CD14-positive monocyte (primary cell): Measurements from ENCODE around the gene CRADD. TPM values are rescaled to one million over a fixed set of nuclear protein-coding genes. Genes with fewer than 3 reads are reported as not detected.

Source experiments
- DNase-seq, 3 donors: peaks; one replicate each; pipeline ENCODE4 v3.0.0-alpha.2; 2011 to 2022
- H2AFZ ChIP-seq: 2 replicates; pipeline ENCODE4 v1.6.0; 2012; ENCODE audit warnings: mild to moderate bottlenecking, low read depth, low read length, inconsistent platforms; ENCODE audit not compliant: insufficient read depth, poor library complexity, severe bottlenecking
- H3K27ac ChIP-seq, 2 donors: 1 replicate in 1 of 2; 2 replicates in 1 of 2; pipeline ENCODE4 v1.5.1; 2012 to 2013; ENCODE audit warnings: low read length in 2 of 2, control low read depth in 1 of 2, inconsistent platforms in 1 of 2, low read depth in 1 of 2, mild to moderate bottlenecking in 1 of 2
- H3K27me3 ChIP-seq, 2 donors: one replicate each; pipeline versions ENCODE4 v1.6.0 to v1.6.1; 2011 to 2013; ENCODE audit warnings: low read length in 2 of 2; ENCODE audit not compliant: control insufficient read depth in 2 of 2, insufficient read depth in 2 of 2
- H3K36me3 ChIP-seq, 2 donors: replicated peaks in 1 of 2; 1 replicate in 1 of 2; 2 replicates in 1 of 2; pipeline versions ENCODE4 v1.5.1 to v1.6.1; 2012 to 2013; ENCODE audit warnings: low read length in 2 of 2, control low read depth in 1 of 2, inconsistent platforms in 1 of 2, mild to moderate bottlenecking in 1 of 2; ENCODE audit not compliant: insufficient read depth in 2 of 2, control insufficient read depth in 1 of 2
- H3K4me1 ChIP-seq, 2 donors: 1 replicate in 1 of 2; 2 replicates in 1 of 2; pipeline versions ENCODE4 v1.5.1 to v1.6.1; 2012 to 2013; ENCODE audit warnings: low read length in 2 of 2, control low read depth in 1 of 2, inconsistent platforms in 1 of 2, mild to moderate bottlenecking in 1 of 2, moderate library complexity in 1 of 2; ENCODE audit not compliant: insufficient read depth in 2 of 2, control insufficient read depth in 1 of 2
- H3K4me2 ChIP-seq: replicated peaks from 2 replicates; pipeline ENCODE3; 2012; ENCODE audit warnings: low read length, moderate library complexity, mild to moderate bottlenecking; ENCODE audit not compliant: poor library complexity, severe bottlenecking; ENCODE audit errors: extremely low read depth
- H3K4me3 ChIP-seq, 3 experiments: fragments of 200-600 bp in 1 of 3; sonication (generic) in 1 of 3; replicated peaks in 1 of 3; 1 replicate in 2 of 3; 2 replicates in 1 of 3; pipeline ENCODE4 v1.5.1; 2011 to 2013; ENCODE audit warnings: low read length in 3 of 3, mild to moderate bottlenecking in 3 of 3, control low read depth in 2 of 3, low read depth in 2 of 3, inconsistent platforms in 1 of 3, moderate library complexity in 1 of 3
- H3K79me2 ChIP-seq: 2 replicates; pipeline ENCODE4 v1.6.0; 2012; ENCODE audit warnings: mild to moderate bottlenecking, control low read depth, inconsistent platforms, low read length, moderate library complexity; ENCODE audit not compliant: insufficient read depth
- H3K9ac ChIP-seq: 2 replicates; pipeline ENCODE4 v1.6.0; 2017; ENCODE audit warnings: low read length, mild to moderate bottlenecking; ENCODE audit not compliant: insufficient read depth, poor library complexity, severe bottlenecking
- H3K9me3 ChIP-seq, 2 donors: replicated peaks in 1 of 2; 1 replicate in 1 of 2; 2 replicates in 1 of 2; pipeline versions ENCODE4 v1.5.1 to v1.6.1; 2012 to 2013; ENCODE audit warnings: low read length in 2 of 2, control low read depth in 1 of 2; ENCODE audit not compliant: control insufficient read depth in 1 of 2, insufficient read depth in 1 of 2
- H4K20me1 ChIP-seq: 2 replicates; pipeline ENCODE4 v1.6.0; 2012; ENCODE audit warnings: mild to moderate bottlenecking, low read length, control low read depth, moderate library complexity; ENCODE audit not compliant: insufficient read depth
- H3K27ac Mint-ChIP-seq, 7 donors: one replicate each; pipeline ENCODE4 v1.8.0; 2020; ENCODE audit warnings: mild to moderate bottlenecking in 7 of 7, mixed read lengths in 7 of 7, moderate library complexity in 6 of 7, inconsistent platforms in 2 of 7
- H3K27me3 Mint-ChIP-seq, 3 donors: one replicate each; pipeline ENCODE4 v1.8.0; 2021 to 2022; ENCODE audit warnings: low read depth in 3 of 3, mild to moderate bottlenecking in 3 of 3, mixed read lengths in 3 of 3, moderate library complexity in 3 of 3, inconsistent platforms in 1 of 3
- H3K36me3 Mint-ChIP-seq, 2 donors: one replicate each; pipeline ENCODE4 v1.8.0; 2020; ENCODE audit warnings: mixed read lengths in 2 of 2, inconsistent platforms in 1 of 2, mild to moderate bottlenecking in 1 of 2
- H3K4me1 Mint-ChIP-seq: one replicate; pipeline ENCODE4 v1.8.0; 2020; ENCODE audit warnings: mild to moderate bottlenecking, mixed read lengths
- H3K4me3 Mint-ChIP-seq, 2 donors: one replicate each; pipeline ENCODE4 v1.8.0; 2020; ENCODE audit warnings: mild to moderate bottlenecking in 2 of 2, mixed read lengths in 2 of 2, moderate library complexity in 1 of 2
- H3K9me3 Mint-ChIP-seq, 7 donors: one replicate each; pipeline ENCODE4 v1.8.0; 2020 to 2022; ENCODE audit warnings: mixed read lengths in 7 of 7, mild to moderate bottlenecking in 6 of 7, moderate library complexity in 6 of 7, inconsistent platforms in 2 of 7
- WGBS: methylation state at CpG from one replicate; pipeline ENCODE4 v1.1.5; 2013; ENCODE audit warnings: missing lambda C conversion rate; ENCODE audit not compliant: insufficient coverage; 5-methylcytosine and 5-hydroxymethylcytosine counted together
- intact Hi-C, 2 donors: fragments of 100-400 bp; cut with micrococcal nuclease; formaldehyde crosslinking; loops; one replicate each; pipeline versions ENCODE4 v1.15.0 to v1.15.1; 2023
- polyA plus RNA-seq, 3 donors: library from polyadenylated mRNA; depleted of rRNA in 1 of 3; unstranded in 2 of 3; stranded (reverse) in 1 of 3; fragments of 300-500 nt in 2 of 3; fragments of >200 nt in 1 of 3; fragmentation: Illumina TruSeq in 2 of 3; gene quantifications; 1 replicate in 2 of 3; 2 replicates in 1 of 3; pipeline ENCODE4 v1.2.3, GENCODE V29; 2012 to 2021
- TF ChIP-seq, protein P1 (sequence below): fragments of 200-600 bp; IDR thresholded peaks from one replicate; pipeline ENCODE4 v1.8.0; 2022; ENCODE audit warnings: antibody characterized with exemption, mild to moderate bottlenecking

CRADD gene
- polyA plus RNA-seq, 3 donors: 5.6 to 12.2 (median 11.2) TPM

DNA sequence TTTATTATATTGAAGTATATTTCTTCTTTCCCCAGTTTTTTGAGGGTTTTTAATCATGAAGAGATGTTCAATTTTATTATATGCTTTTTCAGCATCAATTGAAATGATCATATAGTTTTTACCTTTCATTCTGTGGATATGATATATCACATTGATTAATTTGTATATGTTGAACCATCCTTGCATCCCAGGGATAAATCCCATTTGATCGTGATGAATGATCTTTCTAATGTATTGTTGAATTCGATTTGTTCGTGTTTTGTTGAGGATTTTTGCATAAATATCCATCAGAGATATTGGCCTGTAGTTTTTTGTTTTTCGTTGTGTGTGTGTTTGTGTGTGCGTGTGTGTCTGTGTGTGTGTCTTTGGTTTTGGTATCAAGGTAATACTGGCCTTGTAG, 196.4 kb downstream of the CRADD start:
- DNase-seq: no peak
- Histone ChIP-seq H3K27me3 (no peaks in the 10 kb centered on the region), H4K20me1 (no peaks in the 10 kb centered on the region), H3K4me2 (no peak overlapping the region), H3K9me3 (peaks cover 20 to 21% of the 10 kb centered on the region in 2 donors), H3K27ac (no peak overlapping the region), H3K4me3 (no peak overlapping the region), H3K79me2 (no peaks in the 10 kb centered on the region), H3K36me3 (no peaks in the 10 kb centered on the region), H2AFZ (no peak overlapping the region), H3K4me1 (no peaks in the 10 kb centered on the region), H3K9ac (no peak overlapping the region)
- H3K27ac Mint-ChIP-seq: no peak overlapping the region
- no peak overlapping the region for H3K4me3 Mint-ChIP-seq
- peaks cover 0 to 3% of the 10 kb centered on the region in 2 donors for H3K36me3 Mint-ChIP-seq
- H3K27me3 Mint-ChIP-seq: peaks cover 0 to 2% (median 1%) of the 10 kb centered on the region in 3 donors
- intact Hi-C loops: no loop called here
- peaks cover 22 to 57% (median 43%) of the 10 kb centered on the region in 7 donors for H3K9me3 Mint-ChIP-seq
- TF ChIP-seq, protein P1, sequence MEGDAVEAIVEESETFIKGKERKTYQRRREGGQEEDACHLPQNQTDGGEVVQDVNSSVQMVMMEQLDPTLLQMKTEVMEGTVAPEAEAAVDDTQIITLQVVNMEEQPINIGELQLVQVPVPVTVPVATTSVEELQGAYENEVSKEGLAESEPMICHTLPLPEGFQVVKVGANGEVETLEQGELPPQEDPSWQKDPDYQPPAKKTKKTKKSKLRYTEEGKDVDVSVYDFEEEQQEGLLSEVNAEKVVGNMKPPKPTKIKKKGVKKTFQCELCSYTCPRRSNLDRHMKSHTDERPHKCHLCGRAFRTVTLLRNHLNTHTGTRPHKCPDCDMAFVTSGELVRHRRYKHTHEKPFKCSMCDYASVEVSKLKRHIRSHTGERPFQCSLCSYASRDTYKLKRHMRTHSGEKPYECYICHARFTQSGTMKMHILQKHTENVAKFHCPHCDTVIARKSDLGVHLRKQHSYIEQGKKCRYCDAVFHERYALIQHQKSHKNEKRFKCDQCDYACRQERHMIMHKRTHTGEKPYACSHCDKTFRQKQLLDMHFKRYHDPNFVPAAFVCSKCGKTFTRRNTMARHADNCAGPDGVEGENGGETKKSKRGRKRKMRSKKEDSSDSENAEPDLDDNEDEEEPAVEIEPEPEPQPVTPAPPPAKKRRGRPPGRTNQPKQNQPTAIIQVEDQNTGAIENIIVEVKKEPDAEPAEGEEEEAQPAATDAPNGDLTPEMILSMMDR: no peak
- no peaks in the 10 kb centered on the region for H3K4me1 Mint-ChIP-seq
- WGBS: 92% methylated on average over 2 of the region's 5 CpGs

DNA sequence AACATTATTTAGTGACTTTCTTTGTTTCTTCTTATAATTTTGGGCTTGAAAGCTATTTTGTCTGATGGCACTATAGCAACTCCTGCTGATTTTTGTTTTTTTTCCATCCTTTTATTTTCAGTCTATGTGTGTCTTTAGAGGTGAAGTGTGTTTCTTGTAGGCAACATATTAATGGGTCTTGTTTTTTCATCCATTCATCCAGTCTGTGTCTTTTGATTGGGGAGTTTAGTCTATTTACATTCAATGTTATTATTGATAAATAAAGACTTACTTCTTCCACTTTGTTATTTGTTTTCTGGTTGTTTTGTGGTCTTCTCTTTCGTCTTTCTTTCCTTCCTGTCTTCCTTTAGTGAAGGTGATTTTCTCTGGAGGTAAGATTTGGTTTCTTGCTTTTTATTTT, 198.0 kb downstream of the CRADD start:
- H3K36me3 ChIP-seq: no peaks in the 10 kb centered on the region
- intact Hi-C loops: no loop called here
- Mint-ChIP-seq H3K36me3 (peaks cover 0 to 3% of the 10 kb centered on the region in 2 donors), H3K27me3 (peaks cover 1 to 2% (median 1%) of the 10 kb centered on the region in 3 donors), H3K9me3 (peaks cover 17 to 52% (median 35%) of the 10 kb centered on the region in 7 donors), H3K4me1 (no peaks in the 10 kb centered on the region), H3K4me3 (no peak overlapping the region), H3K27ac (no peak overlapping the region)
- H3K4me3 ChIP-seq: no peak overlapping the region
- no peak overlapping the region for H2AFZ ChIP-seq
- no peaks in the 10 kb centered on the region for H4K20me1 ChIP-seq
- H3K4me2 ChIP-seq: no peak overlapping the region
- no peaks in the 10 kb centered on the region for H3K79me2 ChIP-seq
- WGBS: no CpG with 5 or more reads among the region's 1 CpG
- peaks cover 17 to 20% of the 10 kb centered on the region in 2 donors for H3K9me3 ChIP-seq
- no peak overlapping the region for H3K27ac ChIP-seq
- no peak for DNase-seq
- H3K4me1 ChIP-seq: no peaks in the 10 kb centered on the region
- no peaks in the 10 kb centered on the region for H3K27me3 ChIP-seq
- TF ChIP-seq, protein P1: no peak
- H3K9ac ChIP-seq: no peak overlapping the region
